GM12874 (cell line): ENCODE data around the gene LY6G6C.

Source experiments
- CTCF ChIP-seq: IDR thresholded peaks from 2 replicates; pipeline ENCODE4 v1.5.1; 2011; ENCODE audit warnings: low read depth, mild to moderate bottlenecking, control low read depth, low read length, moderate library complexity; ENCODE audit not compliant: insufficient read depth

The LY6G6C gene

GRCh38 chr6:31734821-31735406, 13.4 kb upstream of the LY6G6C start:
- TF ChIP-seq CTCF: no peak

GRCh38 chr6:31734247-31734820, 12.8 kb upstream of the LY6G6C start:
- no peak for TF ChIP-seq CTCF

DNA sequence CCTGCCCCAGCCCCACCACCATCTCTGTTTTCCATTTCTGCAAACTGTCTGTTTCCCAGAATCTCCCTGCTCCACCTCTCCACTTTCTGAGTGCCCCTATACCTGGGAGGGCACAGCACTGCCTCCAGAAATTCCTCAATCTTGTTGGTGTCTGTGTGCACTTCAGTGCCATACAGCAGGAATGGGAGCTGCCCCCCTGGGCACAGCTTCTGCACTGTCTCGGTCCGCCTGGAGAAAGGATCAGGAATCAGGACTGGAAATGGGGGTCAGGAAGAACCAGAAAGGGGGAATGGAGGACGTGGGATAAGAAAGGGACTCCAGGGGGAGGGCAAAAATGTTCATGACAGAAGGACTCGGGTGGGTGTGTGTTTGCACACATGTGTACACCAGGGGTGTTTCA, 12.2 kb upstream of the LY6G6C start:
- TF ChIP-seq CTCF: no peak

GRCh38 chr6:31732029-31732428, 10.5 kb upstream of the LY6G6C start:
- TF ChIP-seq CTCF: no peak

DNA sequence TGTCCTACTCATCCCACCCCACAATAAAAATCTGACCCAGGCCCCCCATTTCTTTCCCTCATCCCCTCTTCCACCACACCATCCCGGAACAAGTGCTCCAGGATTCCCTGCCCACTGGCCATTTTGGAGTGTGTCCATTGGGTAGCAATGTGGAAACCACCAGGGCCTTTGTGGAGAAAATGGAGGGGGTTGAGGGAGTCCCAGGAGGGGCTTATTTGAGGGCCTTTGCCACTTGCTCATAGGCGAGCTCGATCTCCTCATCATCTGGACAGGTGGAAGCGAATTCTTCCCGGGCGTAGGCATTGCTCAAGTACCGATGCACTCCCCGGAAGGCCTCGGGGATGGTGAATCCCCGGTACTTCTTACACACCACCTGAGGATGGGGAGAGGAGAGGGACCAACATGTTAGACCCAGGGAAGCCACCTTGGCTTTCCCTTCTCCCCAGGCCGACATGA, 9.1 kb upstream of the LY6G6C start:
- TF ChIP-seq CTCF: no peak

DNA sequence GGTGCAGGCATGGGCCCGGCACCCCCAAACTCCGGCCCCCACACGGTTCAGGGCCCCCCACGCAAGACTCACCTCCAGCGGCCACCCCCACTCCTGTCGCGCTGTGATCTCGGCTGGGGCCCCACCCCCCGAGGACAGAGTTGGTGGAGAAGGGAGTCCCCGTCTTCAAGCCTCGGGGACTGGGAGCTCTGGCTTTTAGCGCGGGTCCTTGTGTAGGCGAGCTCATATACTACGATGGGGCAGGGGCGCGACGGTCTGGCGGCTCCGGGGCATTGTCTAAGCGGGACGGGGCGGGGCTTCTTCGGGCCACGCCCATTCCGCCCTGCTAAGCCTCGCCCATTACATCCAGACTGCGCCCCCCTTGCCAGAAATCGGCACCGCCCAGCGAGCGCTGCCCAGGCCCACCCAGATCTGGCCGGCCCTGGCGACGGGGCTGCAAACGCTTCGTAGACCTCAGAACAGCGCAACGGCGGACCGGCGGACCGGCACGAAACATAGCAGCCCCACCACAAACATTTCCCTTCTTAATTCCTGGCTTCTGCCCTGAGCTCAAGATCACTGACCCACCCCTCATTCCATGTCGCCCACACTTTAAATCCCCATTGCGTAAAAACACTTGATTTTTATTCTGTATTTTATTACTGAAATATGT, 8.6 kb upstream of the LY6G6C start:
- no peak for TF ChIP-seq CTCF

- TF ChIP-seq CTCF: no peak; the same call in 1 of the 2 replicates
Measured at GRCh38 chr6:31729515-31729978, 8.0 kb upstream of the LY6G6C start.
